8988T (cell line): ENCODE data around the gene VWA5B1.
"Not testable (repeated sequence)": the region's sequence is repeated elsewhere in the genome, so short reads cannot be mapped to it uniquely, and the experiment has no call there.

Experiments used
- DNase-seq: peaks from one replicate; pipeline ENCODE4 v3.0.0; 2011

The VWA5B1 gene

GRCh38 chr1:20290624-20291597, at the start of gene VWA5B1:
Gene VWA5B1, plus strand, starts transcription at chr1:20290875. Its CDS starts 19,727 bp downstream, at chr1:20310602.
- no peak for DNase-seq

GRCh38 chr1:20242890-20243479, 47.7 kb upstream of the VWA5B1 start:
- DNase-seq: no peak

DNA sequence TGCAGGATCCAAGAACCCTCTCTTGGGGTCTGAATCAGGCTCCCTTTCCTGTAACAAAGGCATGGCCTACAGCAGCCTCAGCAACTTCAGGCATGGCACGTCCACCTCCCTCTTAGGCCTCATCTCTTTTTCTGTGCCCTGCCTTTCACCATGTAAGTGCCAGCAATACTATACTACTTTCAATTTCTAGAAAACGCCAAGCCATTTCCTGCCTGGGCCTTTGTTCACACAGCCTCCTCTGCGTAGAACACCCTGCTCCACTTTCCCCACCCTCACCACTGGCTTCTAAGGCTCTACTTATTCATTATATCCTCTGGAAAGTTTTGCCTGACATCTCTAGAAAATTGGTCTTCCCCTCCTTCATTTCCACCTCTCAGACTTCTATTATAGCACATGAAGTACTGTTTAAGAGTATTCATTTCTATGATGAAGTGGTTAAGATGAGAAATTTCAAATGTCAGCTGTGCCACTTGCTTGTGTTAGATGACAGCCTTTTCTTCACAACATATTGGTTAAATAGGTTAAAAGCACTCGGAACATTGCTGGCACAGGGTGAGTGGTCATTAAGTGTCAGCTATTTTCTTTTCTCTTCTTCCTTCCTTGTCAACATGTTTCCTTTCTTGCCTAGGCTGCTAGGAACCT, 41.6 kb upstream of the VWA5B1 start:
- DNase-seq: no peak

DNA sequence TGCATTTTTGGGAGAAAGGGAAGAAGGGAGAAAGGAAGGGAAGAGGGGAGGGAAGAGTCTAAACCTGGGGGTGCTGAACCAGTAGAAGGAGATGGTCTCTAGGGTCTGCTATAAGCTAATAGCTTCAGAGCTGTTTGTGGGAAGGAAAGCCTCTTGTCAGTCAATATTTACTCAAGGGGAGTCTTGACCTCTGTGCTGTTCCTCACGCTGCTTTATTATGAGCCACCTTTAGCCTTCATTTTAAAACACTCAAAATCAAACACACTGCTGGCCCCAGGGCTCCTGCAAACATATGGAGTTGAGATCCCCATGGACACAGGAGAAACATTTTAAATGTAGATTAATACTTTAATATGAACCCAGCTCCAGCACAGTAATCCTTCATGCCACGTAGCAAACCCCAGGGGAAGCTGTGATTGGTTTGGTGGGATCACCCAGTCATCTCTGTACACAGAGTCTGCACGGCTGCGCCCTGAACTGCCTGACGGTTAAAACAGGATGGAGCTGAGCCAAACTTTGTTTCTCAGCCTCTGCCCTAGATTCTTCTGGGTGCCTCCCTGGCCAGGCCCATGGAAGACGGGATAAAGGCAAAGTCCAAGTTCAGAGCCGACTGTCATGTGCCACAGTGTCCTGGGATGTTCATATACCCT, 40.2 kb upstream of the VWA5B1 start:
- no peak for DNase-seq

GRCh38 chr1:20252587-20252986, 38.1 kb upstream of the VWA5B1 start:
- no peak for DNase-seq

- no peak for DNase-seq
These were observed 35.0 kb upstream of the VWA5B1 start for GRCh38 chr1:20255666-20256065.

- DNase-seq: no peak
These were observed 31.0 kb upstream of the VWA5B1 start for GRCh38 chr1:20259646-20260045.

GRCh38 chr1:20261095-20261494, 29.6 kb upstream of the VWA5B1 start:
- DNase-seq: no peak

DNA sequence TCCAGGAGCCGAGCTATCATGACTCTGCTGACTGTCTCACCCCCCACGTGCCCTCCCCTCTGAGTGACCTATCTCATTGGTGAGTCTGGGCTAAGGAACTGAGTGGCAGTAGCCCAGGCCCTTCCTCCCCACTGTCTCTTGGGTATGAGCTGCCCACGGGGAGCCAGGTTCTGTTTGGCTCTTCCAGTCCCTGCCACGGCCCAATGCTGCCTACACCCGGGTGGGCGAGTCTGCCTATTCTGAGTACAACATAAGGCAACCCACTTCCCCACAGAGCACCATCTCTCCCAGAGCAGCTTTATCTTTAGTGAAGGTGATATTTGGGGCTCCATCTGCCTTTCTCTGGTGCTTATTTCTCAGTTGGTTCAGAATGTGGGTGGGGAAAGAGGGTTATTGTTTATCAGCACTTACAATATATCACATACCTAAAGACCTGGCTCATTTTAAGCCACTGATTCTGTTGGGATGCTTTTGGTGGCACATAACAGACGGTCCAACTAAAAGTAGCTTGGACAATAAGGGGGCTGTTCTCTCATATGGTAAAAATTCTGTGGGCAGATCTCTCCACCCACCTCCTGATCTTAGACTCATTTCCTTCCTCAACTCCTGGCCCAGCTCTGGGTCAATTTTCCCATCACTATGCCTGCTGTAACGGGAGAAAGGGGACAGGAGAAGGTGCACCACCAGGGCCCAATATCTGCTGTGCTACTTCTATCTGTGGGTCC, 27.7 kb upstream of the VWA5B1 start:
- DNase-seq: no peak

- no peak for DNase-seq
These were observed 25.4 kb upstream of the VWA5B1 start for GRCh38 chr1:20265250-20265649.

DNA sequence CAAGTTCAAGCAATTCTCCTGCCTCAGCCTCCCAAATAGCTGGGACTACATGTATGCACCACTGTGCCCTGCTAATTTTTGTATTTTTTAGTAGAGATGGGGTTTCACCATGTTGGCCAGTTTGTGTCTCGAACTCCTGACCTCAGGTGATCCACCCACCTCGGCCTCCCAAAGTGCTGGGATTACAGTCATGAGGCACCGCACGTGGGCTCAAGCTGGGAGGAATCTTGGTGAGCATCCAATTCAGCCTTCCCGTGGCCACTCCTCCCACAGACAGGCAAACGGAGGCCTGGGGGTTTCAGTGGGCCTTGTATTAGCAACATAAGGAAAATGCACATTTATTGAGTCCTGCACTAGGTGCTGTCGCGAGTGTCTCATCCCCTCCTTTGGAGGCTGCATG, 24.5 kb upstream of the VWA5B1 start:
- DNase-seq: no peak

GRCh38 chr1:20266642-20267041, 24.0 kb upstream of the VWA5B1 start:
- no peak for DNase-seq

DNA sequence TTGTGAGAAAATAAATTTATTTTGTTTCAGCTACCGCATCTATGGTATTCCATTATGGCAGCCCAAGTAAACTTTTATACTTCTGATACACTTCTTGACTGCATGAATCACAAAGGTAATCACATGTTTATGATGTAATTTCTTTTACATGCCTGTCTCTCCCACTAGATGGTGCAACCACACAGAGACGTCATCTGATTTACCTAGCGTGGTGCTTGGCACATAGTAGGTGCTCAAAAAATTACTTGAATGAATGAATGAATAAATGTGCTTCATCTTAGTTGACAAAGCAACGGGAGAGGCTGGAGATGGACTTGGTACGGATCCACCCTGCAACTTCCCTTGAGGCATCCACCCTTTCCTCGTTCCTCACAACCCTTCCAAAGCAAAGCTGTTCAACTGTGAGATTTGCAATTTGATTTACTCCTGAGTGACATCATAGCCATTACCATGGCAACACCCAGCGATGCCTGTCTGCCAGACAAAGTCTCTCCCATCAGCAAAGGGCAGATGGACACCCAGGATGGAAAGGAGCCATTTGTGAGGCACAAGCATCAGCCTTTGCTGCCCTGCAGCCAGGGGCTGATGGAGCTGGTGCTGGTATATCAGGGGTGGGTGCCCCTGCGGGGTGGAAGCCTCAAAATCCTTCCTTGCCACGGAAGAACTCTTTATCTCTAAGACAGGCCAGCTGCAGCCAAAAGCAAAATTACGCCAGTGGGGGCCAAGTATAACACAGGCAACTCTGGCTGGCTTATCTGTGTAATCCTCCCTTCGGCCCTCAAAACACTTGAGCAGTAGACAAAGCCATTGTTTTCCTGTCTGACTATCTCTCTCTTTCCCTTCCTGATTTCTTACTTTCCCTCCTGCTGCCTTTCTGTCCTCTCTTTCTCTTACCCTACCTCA, 18.9 kb upstream of the VWA5B1 start:
- DNase-seq: no peak

DNA sequence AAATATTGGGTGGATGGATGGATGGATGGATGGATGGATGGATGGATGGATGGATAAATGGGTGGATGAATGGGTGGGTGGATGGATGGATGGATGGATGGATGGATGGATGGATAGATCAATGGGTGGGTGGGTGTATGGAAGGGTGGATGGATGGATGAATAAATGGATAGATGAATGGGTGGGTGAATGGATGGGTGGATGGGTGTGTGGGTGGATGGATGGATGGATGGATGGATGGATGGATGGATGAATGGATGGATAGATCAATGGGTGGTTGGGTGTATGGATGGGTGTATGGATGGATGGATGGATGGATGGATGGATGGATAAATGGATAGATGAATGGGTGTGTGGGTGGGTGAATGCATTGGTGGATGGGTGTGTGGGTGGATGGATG, 17.0 kb upstream of the VWA5B1 start:
- DNase-seq: not testable (repeated sequence)

GRCh38 chr1:20275319-20275925, 15.3 kb upstream of the VWA5B1 start:
- DNase-seq: no peak

GRCh38 chr1:20276485-20277159, 14.1 kb upstream of the VWA5B1 start:
- no peak for DNase-seq

DNA sequence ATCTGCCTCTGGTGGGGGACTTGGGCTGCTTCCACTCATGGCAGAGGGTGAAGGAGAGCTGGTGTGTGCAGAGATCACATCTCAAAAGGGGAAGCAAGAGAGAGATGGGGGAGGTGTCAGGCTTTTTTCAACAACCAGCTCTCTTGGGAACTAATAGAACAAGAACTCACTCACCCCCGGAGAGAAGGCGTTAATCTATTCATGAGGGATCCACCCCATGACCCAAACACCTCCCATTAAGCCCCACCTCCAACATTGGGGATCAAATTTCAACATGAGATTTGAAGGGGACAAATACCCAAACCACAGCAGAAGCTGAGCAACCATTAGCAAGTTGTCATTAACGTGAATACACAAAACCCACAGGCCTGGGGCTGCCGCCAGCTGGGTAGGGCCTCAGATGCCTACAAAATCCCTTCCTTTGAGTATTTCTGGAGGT, 12.0 kb upstream of the VWA5B1 start:
- no peak for DNase-seq

- no peak for DNase-seq
These were observed 11.2 kb upstream of the VWA5B1 start for GRCh38 chr1:20279509-20279908.

GRCh38 chr1:20280341-20280740, 10.3 kb upstream of the VWA5B1 start:
- DNase-seq: no peak

DNA sequence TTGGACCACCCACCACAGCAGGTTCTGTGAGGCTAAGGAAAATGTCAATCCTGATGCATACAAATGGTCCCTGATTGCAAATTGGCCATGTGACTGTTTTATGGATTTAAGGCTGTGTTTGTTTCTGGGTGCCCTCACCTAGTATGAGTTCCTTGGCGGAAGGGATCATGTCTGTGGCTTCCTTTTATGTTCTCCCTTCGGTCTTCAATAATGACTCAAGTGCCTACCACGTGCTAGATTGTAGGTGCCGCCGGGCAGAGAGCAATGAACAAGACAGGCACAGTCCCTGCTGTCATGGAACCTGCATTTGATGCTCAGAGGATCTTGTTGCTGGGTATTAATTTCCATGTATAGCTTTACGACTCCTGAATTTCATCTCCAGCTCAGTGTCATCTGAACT, 9.8 kb upstream of the VWA5B1 start:
- DNase-seq: no peak
